Endothelial cell (in vitro differentiated cells): ENCODE measurements around the gene FANCD2. TPM values are rescaled to one million over a fixed set of nuclear protein-coding genes. Genes with fewer than 3 reads are reported as not detected.

Experiments
- total RNA-seq: library from RNA; stranded (reverse); fragmentation: NEBNext Ultra II Directional; extraction: Animal tissue kit (Norgen Biotek cat#: 25700); gene quantifications from one replicate; pipeline ENCODE4 v1.2.1, GENCODE V29; 2021; ENCODE audit not compliant: unreplicated experiment

The FANCD2 gene
- total RNA-seq, 1 donor from 2014 or later, result 14.5 TPM

Other genes starting within 250 kb of the FANCD2 start
- 35.4 TPM for gene TADA3, start 234.0 kb upstream of the FANCD2 start, total RNA-seq
- gene ARPC4, start 233.4 kb upstream of the FANCD2 start, total RNA-seq, result 203 TPM
- gene TTLL3, start 216.2 kb upstream of the FANCD2 start, total RNA-seq, result 34.4 TPM
- 43.5 TPM for gene RPUSD3, start 182.4 kb upstream of the FANCD2 start, total RNA-seq
- not detected for gene CIDEC, start 146.2 kb upstream of the FANCD2 start, total RNA-seq
- gene JAGN1, start 135.8 kb upstream of the FANCD2 start, total RNA-seq, result 26.6 TPM
- gene IL17RE, start 123.6 kb upstream of the FANCD2 start, total RNA-seq, result 0.74 TPM
- gene IL17RC, start 109.3 kb upstream of the FANCD2 start, total RNA-seq, result 17.5 TPM
- 30.7 TPM for gene CRELD1, start 92.6 kb upstream of the FANCD2 start, total RNA-seq
- 1.9 TPM for gene PRRT3, start 74.0 kb upstream of the FANCD2 start, total RNA-seq
- gene EMC3, start 39.6 kb upstream of the FANCD2 start, total RNA-seq, result 45.4 TPM
- gene FANCD2OS, start 81.8 kb downstream of the FANCD2 start, total RNA-seq, result not detected
- 203 TPM for gene BRK1, start 89.2 kb downstream of the FANCD2 start, total RNA-seq
- gene VHL, start 115.3 kb downstream of the FANCD2 start, total RNA-seq, result 66.3 TPM
- gene IRAK2, start 138.5 kb downstream of the FANCD2 start, total RNA-seq, result 1.1 TPM
- 41.2 TPM for gene TATDN2, start 222.0 kb downstream of the FANCD2 start, total RNA-seq